HG02884 (cell line): ENCODE measurements around the gene PISD.

Source experiments
- ATAC-seq: cut with Tn5 transposase; IDR thresholded peaks from one replicate; pipeline ENCODE4 v1.9.1; 2021; ENCODE audit warnings: mild to moderate bottlenecking, moderate library complexity; ENCODE audit not compliant: unreplicated experiment

PISD gene

DNA sequence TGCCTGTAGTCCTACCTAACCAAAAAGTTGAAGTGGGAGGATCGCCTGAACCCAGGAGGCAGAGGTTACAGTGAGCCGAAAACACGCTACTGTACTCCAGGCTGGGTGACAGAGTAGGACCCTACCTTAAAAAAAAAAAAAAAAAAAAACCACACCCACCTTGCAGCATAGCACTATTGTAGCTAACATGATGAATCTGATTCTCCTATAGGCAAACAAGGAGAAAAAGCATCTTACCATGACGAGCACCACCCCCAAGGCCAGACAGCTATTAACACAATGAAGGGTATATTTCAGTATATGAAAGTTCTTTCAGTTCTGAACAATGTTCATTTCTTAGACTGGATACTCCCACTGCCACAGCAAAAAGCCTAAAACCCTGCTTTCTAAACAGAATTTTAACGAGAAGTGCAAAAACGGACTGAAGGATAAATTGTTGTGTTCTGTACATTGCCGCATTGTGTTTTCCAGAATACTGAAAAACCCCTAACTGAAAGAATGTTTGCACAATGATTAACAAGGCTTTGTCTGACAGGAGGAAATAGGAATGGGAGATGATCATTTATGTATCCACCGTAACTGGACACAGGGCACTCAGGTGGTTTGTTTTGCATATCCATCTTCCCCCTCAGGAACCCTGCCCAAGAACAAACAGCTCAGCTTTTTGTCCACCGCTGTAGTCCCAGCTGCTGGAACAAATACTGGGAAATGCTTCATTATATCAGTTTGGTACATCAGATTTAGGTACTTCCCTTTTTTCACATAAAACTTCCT, 8.9 kb downstream of the PISD start:
- ATAC-seq, result no peak

DNA sequence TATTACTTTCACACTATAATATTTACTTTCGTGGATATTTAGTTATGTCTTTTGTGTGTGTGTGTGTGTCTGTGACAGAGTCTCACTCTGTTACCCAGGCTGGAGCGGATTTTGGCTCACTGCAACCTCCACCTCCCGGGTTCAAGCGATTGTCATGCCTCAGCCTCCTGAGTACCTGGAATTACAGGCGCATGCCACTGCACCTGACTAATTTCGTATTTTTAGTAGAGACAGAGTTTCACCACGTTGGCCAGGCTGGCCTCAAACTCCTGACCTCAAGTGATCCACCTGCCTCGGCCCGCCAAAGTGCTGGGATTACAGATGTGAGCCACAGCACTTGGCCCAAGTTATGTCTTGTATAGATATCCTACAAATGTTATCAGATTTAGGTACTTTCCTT, 9.9 kb downstream of the PISD start:
- ATAC-seq, result no peak

DNA sequence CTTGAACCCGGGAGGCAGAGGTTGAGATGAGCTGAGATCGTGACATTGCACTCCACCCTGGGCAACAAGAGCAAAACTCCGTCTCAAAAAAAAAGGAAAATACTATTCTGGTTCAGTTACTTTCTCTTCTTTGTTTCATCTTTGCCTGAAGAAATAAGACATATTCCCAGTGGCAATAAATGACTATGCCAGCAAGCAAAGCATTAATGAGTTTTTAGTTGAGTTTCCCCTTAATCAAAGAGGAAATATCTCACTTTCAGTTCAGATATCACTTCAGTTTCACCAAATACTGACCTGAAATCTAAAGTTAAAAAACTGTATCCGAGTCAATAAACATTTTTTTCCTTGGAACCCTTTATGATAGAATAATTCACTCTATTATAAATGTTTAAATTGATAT, 10.4 kb downstream of the PISD start:
- ATAC-seq, result no peak

DNA sequence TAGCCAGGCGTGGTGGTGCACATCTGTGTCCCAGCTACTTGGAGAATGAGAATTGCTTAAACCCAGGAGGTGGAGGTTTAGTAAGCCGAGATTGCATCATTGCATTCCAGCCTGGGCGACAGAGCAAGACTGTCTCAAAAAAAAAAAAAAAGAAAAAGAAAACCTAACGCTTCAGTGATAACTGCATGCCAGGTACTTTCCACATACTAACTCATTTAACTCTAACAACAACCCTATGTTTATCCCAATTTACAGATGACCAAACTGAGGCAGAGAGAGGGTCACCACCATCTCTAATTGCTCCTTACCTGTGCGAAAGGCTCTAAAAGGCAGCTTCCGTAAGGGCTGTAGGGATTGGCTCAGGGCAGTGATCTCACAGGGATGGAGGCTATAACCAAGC, 11.6 kb downstream of the PISD start:
- no peak for ATAC-seq

DNA sequence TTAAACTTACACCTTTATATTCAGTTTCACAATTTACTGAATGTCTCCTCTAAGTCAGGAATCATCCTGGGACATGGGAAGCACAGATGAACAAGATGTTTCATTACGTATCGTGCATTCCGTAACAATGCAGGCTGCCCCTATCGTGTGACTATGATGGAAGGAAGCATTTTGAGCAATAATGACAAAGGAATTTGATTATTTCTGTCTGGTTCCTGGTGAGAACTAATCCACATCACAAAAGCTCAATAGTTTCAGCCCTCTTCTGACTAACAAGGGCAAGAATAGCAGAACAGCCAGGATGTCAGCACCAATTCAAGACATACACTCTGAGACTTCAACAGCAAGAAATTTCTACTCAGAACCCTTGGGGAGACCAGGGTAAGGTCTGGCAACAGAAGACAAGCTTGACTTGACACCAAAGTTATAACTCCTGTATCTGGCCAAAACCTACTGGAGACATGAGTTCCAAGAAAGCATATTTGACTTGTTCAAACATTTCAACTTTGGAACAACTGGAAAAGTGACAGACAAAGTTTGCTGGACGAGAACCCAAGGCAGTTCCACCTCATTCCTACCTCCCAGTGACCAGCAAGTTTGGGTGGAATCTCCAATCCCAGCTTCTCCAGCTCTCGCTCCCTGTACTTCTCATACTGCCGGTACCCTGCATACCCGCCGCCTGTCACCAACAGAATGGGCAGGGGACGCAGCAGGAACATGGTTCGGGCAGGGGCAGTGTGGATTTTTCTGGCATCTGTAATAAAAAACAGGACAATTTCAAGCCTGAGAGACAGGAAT, 14.3 kb downstream of the PISD start:
- ATAC-seq, result no peak

DNA sequence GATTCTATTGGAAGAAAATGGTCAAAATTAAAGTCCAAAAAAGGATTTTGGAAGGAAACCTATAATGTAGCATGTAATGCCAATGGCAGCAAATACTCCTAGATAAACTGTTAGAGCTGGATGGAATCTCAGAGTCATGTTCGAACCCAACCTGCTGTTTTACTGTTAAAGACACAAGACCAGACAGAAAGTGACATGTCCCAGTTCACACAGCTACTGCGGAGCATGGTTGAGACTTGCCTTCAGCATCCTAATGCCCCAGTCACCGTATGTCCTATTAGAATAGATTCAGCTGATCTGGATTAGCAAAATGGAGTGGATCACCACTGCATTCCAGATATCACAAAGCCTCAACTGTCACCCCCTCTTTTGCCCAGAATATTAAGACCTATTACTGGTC, 14.9 kb downstream of the PISD start:
- ATAC-seq, result no peak

DNA sequence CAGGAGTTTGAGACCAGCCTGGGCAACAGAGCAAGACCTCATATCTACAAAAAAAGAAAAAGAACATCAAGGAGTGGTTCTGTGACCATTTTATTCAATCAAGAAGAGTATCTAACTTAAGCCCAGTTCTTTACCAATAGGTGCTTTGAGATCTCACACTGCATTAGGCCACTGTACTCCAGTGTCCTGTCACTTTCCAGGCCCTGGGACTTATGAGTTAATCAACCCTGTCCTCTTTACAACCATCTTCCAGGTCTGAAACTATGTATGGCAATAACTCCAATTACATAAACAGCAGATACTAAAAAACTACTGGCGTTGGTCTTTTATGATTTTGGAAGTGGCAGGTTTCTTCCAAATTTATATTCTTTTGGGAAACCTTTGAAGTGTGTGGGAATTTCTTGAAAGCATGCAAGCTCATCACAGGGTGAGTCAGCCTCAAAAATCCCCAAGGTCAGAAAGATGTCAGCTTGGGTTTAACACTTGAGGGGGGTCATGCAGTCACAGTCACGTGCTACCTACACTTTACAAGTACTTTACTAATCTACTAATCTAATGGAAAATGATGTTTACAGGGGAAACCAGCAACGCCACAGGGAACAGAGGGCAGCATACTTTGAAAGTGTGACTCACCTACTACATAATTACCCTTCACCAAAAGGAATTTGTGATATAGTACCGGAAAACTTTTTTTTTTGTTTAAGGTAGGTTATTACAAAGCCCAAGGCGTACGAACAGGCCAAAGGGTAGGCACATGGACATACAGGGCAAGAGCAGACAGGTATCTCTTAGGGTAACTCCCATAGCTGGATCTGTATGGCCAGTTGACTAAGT, 15.6 kb downstream of the PISD start:
- ATAC-seq, result no peak

DNA sequence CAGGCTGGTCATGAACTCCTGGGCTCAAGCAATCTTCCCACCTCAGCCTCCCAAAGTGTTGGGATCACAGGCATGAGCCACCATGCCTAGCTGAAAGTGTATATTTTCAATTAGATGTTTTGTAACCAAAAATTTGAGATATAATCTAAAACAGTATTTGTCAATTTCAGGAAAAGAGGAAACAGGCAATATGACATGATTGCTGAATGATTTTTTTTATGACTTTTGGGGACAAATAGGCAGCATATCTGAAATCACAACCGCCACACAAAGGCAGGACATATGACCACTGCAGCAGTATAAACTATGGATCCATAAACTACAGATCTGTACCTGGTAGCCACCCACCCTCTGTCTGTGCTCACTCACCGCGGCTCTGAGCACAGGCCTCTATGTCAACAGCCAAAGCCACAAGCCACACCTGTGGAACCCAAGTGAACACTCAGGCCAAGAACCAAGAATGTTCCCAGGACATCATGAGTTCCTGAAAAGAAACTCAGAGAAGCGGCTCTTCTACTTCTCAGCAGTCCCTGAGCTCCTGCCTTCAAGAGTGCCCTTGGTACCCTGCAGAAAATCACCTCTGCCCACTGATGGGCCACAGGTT, 22.5 kb downstream of the PISD start:
- no peak for ATAC-seq

DNA sequence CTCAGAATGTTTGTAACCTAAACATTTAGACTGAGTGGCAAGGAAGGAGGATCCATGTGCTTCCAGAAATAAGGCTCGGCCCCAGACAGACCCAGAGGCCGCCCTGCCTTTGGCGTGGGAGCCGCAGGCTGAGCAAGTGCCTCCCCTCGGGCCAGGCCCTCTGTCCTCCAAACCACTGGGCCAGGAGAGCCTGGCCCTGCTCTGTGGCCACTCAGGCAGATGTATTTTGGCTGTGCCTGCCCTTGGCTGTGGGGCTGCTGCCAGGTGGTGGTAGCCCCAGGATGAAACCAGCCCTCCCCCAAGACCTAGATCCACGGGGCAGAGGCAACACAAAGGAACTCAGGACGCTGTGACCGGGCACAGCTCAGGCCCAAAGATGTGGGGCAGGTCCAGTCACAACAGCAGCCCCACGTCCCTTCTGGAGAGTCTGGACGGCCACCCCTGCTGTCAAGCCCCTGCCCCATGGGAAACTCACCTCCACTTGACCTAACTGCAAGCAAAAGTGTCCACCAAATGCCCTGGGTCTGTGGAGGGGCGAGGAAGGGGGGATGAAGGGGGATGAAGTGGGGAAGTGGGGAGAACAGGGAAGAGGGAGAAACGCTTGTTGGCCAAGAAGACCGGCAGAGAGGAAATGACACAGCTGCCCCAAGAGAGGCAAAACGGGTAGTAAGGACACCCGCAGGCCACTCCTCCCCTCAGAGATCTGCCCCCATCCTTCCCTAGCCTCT, 24.0 kb downstream of the PISD start:
- ATAC-seq, result no peak

DNA sequence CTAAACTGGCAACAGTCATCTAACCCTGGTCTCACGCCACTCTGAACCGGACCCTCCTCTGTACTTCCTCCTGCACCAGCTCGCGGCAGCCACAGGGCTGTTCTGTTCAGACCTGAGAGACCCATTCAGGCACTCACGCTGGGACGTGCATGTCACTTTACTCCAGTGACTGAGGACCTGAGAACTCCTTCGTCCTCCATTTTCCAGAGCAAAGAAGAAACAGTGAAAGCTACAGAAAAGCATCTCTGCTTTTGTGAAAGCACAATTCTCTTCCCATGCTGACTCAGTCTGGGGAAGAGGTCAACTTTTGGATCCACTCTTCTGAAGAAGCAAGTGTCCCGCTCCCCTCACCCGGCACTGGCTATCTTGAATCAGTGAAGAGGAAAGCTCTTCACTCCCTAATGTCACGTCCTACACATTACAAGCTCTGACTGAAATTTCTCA, 24.5 kb downstream of the PISD start:
- ATAC-seq, result no peak

DNA sequence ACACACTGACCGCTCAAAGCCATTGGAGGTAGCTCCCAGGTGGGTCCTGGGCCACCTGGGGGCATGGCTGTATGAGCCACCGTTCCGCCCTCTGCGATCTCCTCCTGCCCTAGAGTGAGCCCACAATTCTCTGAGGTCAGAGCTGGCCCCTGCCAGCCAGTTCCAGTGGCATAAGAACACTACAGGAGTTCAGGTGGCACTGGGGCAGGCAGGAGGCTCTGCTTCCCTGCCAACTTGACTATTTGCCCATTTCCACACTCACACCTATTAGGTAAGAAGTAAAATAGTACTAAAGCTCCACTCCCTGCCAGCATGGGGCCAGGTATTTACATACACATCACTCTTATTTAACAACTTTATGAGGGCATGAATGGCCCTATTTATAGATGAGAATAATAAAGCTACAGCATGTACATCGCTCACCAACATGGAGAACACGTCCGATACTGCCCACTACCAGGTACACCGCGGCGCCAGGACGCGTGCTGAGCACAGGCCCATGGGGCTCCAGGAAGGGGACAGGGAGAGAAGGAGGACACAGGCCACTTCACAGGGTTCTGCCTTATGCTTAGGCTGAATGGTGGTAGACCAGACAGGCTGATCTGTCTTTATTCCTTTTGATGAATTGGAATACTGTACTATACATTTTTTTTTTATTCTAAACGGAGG, 26.2 kb downstream of the PISD start:
- ATAC-seq, result no peak

DNA sequence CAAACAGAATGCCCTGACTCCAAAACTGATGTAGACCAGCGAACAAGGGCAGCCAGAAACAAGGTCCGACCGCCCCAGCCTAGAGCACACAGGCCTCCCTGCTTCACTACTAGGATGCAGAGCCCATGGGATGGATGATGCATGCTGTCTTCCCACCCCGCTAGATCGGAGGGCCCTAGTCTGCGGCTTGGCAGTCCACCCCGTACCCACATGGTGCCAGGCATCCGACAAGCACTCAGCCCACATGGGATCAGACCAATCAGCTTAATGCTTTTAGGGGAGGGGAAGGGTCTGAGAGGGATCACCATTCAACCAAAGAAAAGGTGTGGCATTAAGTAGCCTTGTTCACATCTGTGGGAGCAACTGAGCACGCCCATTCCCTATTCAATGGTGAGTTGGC, 30.6 kb downstream of the PISD start:
- ATAC-seq, result no peak

DNA sequence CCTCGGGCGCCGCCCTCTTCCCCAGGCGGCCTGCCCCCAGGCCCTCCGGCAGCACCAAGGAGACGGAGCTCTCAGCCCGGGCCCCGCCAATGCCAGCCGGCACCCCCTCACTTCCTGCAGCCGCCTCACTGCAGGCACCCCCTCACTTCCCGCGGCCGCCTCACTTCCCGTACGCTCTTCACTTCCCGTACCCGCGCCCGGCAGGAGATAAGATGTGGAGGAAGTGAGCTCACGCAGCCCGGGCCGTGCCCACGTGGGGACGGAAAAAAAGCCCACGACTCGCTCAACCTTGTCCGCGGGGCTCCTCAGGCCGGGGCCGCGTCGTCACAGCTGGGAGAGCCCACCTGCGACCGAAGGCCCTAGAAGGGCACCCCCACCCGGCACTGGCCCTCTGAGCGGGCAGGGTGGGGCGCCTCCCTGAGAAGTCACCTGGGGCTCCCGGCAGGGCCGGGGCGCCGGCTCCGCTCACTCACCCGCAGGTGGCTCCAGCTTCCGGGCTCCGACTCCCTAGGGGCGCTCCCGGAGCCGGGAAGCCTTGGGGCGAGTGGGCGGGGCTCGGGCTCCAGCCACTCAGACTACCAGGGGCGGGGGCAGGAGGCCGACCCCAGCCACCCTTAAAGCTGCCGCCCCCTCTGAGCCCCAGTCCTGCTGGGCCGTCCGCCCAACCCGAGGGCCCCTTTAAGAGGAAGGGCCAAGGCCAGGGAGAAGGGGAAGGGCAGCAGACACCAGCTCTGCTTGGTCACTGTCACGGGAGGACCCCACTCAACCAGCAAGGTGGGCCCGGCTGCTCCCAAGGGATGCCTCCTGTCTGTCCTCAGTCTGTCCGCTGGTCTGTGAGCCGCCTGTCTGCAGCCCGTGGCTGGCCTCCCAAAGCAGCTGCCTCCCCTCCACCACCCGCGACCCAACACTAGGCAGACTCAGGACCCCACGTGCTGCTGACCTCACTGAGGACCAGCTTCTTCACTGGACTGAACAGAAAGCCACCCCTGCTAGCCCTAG, 31.4 kb downstream of the PISD start:
- ATAC-seq, result no peak

DNA sequence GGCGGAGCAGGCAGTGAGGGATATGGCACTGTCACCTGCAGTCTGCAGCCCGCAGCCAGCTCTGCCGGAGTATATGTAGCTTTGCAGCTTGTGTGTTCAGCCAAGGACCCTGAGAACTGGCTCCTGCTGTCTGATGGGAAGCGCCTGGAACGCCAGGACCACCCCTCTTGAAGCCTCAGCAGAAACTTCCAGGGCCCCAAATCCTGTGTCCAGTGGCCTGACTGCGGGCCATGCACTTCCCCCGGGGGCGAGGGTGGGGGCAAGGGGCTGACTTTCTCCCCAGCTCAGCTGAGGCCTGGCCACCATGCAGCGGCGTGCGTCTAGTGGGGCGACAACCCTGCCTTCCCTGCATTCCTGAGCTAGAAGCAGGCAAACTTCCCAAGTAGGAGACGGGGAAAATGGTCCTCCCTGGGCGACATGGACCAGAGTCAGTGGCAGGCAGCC, 32.3 kb downstream of the PISD start:
- ATAC-seq, result no peak

DNA sequence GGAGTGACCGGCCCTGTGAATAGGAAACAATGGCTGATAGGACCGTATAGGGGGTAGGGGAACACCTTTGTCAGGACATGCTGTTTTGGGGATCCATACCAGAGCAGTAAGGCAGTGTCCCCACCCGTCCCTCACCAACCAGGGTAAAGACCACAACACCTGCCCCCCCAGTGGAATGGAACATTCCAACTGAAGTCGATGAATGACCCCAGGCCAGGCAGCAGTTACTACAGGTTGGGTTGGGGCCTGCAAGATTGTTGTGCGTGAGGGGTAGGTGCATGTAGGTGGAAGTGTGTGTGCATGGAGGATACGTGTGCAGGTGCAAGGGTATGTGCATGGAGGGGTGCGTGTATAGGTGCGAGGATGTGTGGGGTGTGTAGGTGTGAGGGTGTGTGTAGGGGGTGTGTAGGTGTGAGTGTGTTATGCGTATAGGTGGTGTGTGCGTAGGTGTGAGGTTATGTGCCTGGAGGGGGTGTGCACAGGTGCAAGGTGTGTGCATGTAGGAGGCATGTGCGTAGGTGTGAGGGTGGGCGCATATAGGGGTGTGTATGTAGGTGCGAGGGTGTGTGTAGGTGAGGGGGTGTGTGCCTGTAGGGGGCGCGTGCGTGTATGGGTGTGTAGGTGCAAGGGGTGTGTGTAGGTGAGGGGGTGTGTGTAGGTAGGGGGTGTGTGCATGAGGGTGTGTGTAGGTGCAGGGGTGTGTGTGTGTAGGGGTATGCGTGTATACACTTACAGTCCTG, 32.9 kb downstream of the PISD start:
- no peak for ATAC-seq

DNA sequence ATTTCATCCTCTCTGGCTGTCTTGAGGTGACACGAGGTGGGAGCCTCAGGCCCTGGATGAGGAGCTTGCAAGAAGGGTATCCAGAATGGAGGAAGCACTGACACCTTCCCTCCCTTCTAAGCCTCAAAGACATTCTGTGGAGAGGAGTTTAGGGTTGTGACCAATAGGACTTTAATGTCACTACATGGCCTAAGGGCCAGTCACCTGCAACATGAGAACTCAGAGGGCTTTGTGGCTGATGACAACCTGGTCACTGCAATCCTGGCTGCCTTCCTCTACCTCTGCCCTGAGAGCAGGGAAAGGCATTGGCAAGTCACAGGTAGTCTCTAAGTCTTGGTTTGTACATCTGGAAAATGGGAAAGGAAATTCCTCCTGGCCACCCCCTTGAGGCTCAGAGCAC, 33.7 kb downstream of the PISD start:
- ATAC-seq, result no peak

DNA sequence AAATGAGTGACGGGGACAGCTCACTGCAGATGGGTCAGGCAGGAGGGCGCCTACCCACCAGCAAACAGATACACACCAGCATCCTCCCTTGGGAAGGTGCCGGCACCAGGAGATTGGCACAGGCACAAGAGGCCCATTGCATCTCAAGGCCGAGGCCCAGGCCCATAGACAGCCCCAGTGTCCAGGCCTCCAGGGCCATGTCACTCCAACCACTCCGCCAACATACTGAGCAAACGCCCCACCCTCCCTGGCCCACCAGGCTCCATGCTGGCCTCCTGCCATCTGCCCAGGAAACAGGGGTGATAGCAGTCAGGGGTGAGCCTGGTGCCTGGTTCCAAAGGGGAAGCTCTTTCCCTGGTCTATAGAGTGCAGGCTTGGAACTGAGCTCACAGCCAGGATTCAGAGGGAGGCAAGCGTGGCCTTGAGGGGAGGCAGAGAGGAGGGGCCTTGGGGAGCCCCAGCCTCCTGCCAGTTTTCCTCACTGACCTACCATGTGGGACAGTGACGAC, 34.7 kb downstream of the PISD start:
- ATAC-seq, result no peak
